HG02852 (cell line): ENCODE data around the gene LAMA2.

Experiments used
- ATAC-seq: cut with Tn5 transposase; IDR thresholded peaks from one replicate; pipeline ENCODE4 v1.9.1; 2021; ENCODE audit warnings: mild to moderate bottlenecking, moderate library complexity; ENCODE audit not compliant: unreplicated experiment

Gene LAMA2

GRCh38 chr6:129544892-129545612 lies 662.1 kb downstream of the LAMA2 start:
- no peak for ATAC-seq

- no peak for ATAC-seq
Observed at GRCh38 chr6:129546702-129547101, 663.8 kb downstream of the LAMA2 start.

- ATAC-seq = no peak
Observed at GRCh38 chr6:129551486-129551885, 668.5 kb downstream of the LAMA2 start.

- ATAC-seq = no peak
Observed at GRCh38 chr6:129552413-129552812, 669.5 kb downstream of the LAMA2 start.

- no peak for ATAC-seq
Observed at GRCh38 chr6:129555206-129555832, 672.4 kb downstream of the LAMA2 start.

DNA sequence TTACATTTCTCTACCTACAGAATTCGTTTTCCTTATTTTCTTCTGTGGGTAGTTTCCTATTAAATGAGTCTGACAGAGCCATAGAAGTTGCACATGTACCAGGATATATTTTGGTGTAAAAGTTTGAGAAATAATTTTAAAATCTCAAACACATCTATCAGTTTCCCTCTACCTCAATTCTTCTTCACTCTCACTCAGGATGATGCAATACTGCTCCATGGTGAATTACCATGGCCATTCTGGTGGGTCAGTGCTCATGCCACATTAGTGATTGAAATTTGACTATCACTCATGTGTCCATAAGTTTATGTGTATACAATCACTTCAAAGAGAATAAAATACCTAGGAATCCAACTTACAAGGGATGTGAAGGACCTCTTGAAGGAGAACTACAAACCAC lies 675.3 kb downstream of the LAMA2 start:
- ATAC-seq = no peak

DNA sequence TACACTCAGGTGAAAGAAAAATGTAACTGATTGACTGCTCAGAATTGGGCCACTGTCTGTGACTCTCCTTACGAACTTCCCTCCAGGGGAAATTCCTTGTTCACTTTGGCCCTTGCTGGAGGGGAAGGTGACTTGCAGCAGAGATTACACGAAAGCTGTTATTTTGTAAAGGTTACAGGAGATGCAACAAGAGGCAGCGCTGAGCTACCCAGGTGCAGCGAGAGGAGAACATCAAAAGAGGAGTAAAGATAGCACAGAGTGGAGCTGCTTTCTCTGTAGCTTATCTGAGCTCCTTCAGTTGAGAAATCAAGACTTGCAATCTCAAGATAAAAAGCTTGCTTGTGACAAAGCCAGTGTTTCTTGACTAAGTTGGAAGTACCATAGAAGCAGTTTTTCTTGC lies 682.4 kb downstream of the LAMA2 start:
- ATAC-seq = no peak

DNA sequence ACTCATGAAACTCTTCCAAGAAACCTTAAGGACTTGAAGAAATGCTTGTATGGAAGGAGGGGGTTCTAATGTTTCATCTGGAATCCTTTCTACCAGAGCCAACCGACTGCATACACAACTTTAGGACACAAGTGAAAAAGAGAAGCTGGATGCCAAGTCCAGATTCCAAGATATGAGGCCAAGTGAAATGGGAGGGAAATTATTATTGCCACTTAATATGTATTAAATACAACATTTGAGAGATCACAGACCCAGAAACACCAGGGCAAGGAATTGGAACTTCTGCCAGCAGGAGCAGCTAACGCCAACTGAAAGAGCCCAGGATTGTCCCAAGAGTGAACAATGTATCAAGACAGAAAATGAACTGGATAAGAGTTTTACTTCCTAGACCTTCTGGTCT lies 682.9 kb downstream of the LAMA2 start:
- ATAC-seq = no peak
